ENCODE results near the gene LAMA2. TPM values are rescaled to one million over a fixed set of nuclear protein-coding genes. Genes with fewer than 3 reads are reported as not detected.

The LAMA2 gene
- total RNA-seq, 1 experiment from 2014 or later, result 4.2 TPM

DNA sequence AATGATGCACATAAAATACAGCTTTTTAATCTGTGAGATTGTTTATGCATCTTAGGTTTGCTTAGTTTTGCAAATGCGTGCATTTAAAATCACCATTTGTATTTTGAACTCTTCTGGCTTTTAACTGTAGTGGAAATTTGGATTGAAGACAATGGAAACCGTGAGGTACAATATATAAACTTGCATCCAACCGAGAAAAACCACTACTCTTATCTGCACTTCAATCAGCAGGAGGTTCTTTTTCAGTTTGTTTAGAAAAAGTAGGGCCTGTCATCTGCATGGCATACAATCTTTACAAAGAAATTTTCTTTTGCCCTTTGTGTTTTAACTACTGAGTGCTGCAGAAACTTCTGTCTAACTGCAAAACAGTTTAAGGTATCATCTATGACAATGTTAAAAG, 132.8 kb downstream of the LAMA2 start:
- no peak overlapping the region for H2BK20ac ChIP-seq (ENCODE audit: low read depth, low read length, poor library complexity, severe bottlenecking)
- no peak overlapping the region for H4K8ac ChIP-seq (replicated peaks; ENCODE audit: insufficient read length, low read depth, low read length)
- H3K9ac ChIP-seq (ENCODE audit: extremely low read depth, insufficient read length, low read length), result no peak overlapping the region
- H3K4me1 ChIP-seq (ENCODE audit: insufficient read depth, low read length), result no peaks in the 10 kb centered on the region
- H3K9me3 ChIP-seq (ENCODE audit: control insufficient read depth, low read depth, low read length), result no peaks in the 10 kb centered on the region
- no peak overlapping the region for H2BK12ac ChIP-seq (ENCODE audit: insufficient read length, low read depth, low read length)
- no peak overlapping the region for H4K5ac ChIP-seq (ENCODE audit: insufficient read length, low read depth, low read length)
- no peak overlapping the region for H2AFZ ChIP-seq (ENCODE audit: low read length)
- no peaks in the 10 kb centered on the region for H3K79me2 ChIP-seq (ENCODE audit: insufficient read depth, low read length)
- no peak overlapping the region for H3K27ac ChIP-seq (ENCODE audit: insufficient read length, low read depth, low read length)
- no peak overlapping the region for H2BK120ac ChIP-seq (ENCODE audit: low read depth, low read length, poor library complexity, severe bottlenecking)
- H3K23ac ChIP-seq (ENCODE audit: insufficient read length, low read depth, low read length), result no peak overlapping the region
- H3K14ac ChIP-seq (ENCODE audit: insufficient read depth, low read length), result no peak overlapping the region
- DNase-seq, result no peak
- Mint-ChIP-seq H3K27me3 (ENCODE audit: low read depth) (no peaks in the 10 kb centered on the region; the same call in 1 of the 2 replicates), H3K4me1 (peaks cover 5% of the 10 kb centered on the region in 2 experiments), H3K9me3 (peaks cover 3% of the 10 kb centered on the region in 2 experiments; a peak in 2 of 5 replicates), H3K36me3 (ENCODE audit: insufficient read depth in 1 of 3, low read depth in 3 of 3) (no peaks in the 10 kb centered on the region; a peak in 2 of 7 replicates), H3K27ac (no peak overlapping the region), H3K4me3 (no peak overlapping the region)
- no CpG with 5 or more reads among the region's 3 CpGs for WGBS (ENCODE audit: extremely low coverage, insufficient read length, low lambda C conversion rate)
- H2BK5ac ChIP-seq (ENCODE audit: insufficient read length, low read length), result no peak overlapping the region
- no peak overlapping the region for H3K4me2 ChIP-seq (ENCODE audit: insufficient read depth, insufficient read length, low read length)
- no peak overlapping the region for H3K56ac ChIP-seq (ENCODE audit: insufficient read length, low read depth, low read length)
- no peaks in the 10 kb centered on the region for H3K27me3 ChIP-seq (ENCODE audit: insufficient read depth, low read length)
- TF ChIP-seq, protein P1, sequence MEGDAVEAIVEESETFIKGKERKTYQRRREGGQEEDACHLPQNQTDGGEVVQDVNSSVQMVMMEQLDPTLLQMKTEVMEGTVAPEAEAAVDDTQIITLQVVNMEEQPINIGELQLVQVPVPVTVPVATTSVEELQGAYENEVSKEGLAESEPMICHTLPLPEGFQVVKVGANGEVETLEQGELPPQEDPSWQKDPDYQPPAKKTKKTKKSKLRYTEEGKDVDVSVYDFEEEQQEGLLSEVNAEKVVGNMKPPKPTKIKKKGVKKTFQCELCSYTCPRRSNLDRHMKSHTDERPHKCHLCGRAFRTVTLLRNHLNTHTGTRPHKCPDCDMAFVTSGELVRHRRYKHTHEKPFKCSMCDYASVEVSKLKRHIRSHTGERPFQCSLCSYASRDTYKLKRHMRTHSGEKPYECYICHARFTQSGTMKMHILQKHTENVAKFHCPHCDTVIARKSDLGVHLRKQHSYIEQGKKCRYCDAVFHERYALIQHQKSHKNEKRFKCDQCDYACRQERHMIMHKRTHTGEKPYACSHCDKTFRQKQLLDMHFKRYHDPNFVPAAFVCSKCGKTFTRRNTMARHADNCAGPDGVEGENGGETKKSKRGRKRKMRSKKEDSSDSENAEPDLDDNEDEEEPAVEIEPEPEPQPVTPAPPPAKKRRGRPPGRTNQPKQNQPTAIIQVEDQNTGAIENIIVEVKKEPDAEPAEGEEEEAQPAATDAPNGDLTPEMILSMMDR (conservative IDR thresholded peaks at IDR 0.05), result no peak
- no peak overlapping the region for H2AK5ac ChIP-seq (ENCODE audit: insufficient read length, low read length)
- H3T11ph ChIP-seq (ENCODE audit: low read length), result no peak overlapping the region
- H3K23me2 ChIP-seq (ENCODE audit: insufficient read length, low read depth, low read length, poor library complexity, severe bottlenecking), result no peaks in the 10 kb centered on the region
- H3K4ac ChIP-seq (ENCODE audit: low read depth, low read length), result no peak overlapping the region
- no peak overlapping the region for H2BK15ac ChIP-seq (ENCODE audit: low read depth, low read length)
- no peak overlapping the region for H3K18ac ChIP-seq (ENCODE audit: insufficient read length, low read depth, low read length)
- no peak overlapping the region for H4K91ac ChIP-seq (ENCODE audit: insufficient read length, low read depth, low read length)
- H3K79me1 ChIP-seq (ENCODE audit: insufficient read depth, low read depth, low read length, poor library complexity, severe bottlenecking), result no peaks in the 10 kb centered on the region
- H4K20me1 ChIP-seq (ENCODE audit: control insufficient read depth, insufficient read depth, insufficient read length), result no peaks in the 10 kb centered on the region
